H1 (cell line): ENCODE data around the gene AGBL4. TPM values are rescaled to one million over a fixed set of nuclear protein-coding genes. Genes with fewer than 3 reads are reported as not detected.

Experiments
- CTCF ChIA-PET: fragments of 300-600 bp; sonication (Branson Sonifier 250); formaldehyde crosslinking; loops from one replicate; lab custom pipeline; 2021; ENCODE audit not compliant: partially characterized antibody; lab: Charles Lee
- POLR2A ChIA-PET: fragments of 300-600 bp; sonication (Branson Sonifier 250); formaldehyde crosslinking; loops from one replicate; lab custom pipeline; 2021; ENCODE audit warnings: inconsistent platforms; ENCODE audit not compliant: partially characterized antibody; lab: Charles Lee
- DNase-seq, 2 experiments: peaks; one replicate each; pipeline versions ENCODE4 v3.0.0 to v3.0.0-alpha.2; 2010 to 2022; ENCODE audit warnings: low spot score in 2 of 2, low read depth in 1 of 2, mixed read lengths in 1 of 2
- FAIRE-seq: peaks from 2 replicates; lab custom pipeline; 2011; peaks lifted over from hg19 to GRCh38; lab: Jason Lieb, UNC
- H2AFZ ChIP-seq: 2 replicates; pipeline ENCODE4 v1.8.1; 2012; ENCODE audit warnings: low read length, inconsistent platforms
- H2AK5ac ChIP-seq: 2 replicates; pipeline ENCODE4 v1.6.1; 2013; ENCODE audit warnings: low read depth, low read length
- H2BK120ac ChIP-seq: replicated peaks from 2 replicates; pipeline ENCODE3; 2013; ENCODE audit warnings: low read depth, low read length, inconsistent platforms
- H2BK12ac ChIP-seq: 2 replicates; pipeline ENCODE4 v1.6.1; 2013; ENCODE audit warnings: low read depth, low read length
- H2BK15ac ChIP-seq: 2 replicates; pipeline ENCODE4 v1.6.1; 2013; ENCODE audit warnings: low read length
- H2BK20ac ChIP-seq: 2 replicates; pipeline ENCODE4 v1.6.1; 2013; ENCODE audit warnings: low read length
- H2BK5ac ChIP-seq: 2 replicates; pipeline ENCODE4 v1.6.1; 2013; ENCODE audit warnings: low read depth, low read length
- H3K14ac ChIP-seq: 2 replicates; pipeline ENCODE4 v1.6.1; 2013; ENCODE audit warnings: inconsistent platforms; ENCODE audit not compliant: insufficient read length
- H3K18ac ChIP-seq: 2 replicates; pipeline ENCODE4 v1.6.1; 2013; ENCODE audit warnings: low read length; ENCODE audit errors: extremely low read depth
- H3K23ac ChIP-seq: 2 replicates; pipeline ENCODE4 v1.6.1; 2013; ENCODE audit warnings: inconsistent platforms; ENCODE audit not compliant: insufficient read length
- H3K23me2 ChIP-seq: 2 replicates; pipeline ENCODE4 v1.6.1; 2013; ENCODE audit warnings: low read depth, low read length
- H3K27ac ChIP-seq: 2 replicates; pipeline ENCODE4 v1.6.1; 2011; ENCODE audit warnings: low read depth, low read length, inconsistent platforms
- H3K27me3 ChIP-seq, 4 experiments: replicated peaks in 1 of 4; 1 replicate in 1 of 4; 2 replicates in 3 of 4; pipeline versions ENCODE4 v1.6.1 to v1.8.1; 2011 to 2013; ENCODE audit warnings: low read length in 3 of 4, mild to moderate bottlenecking in 3 of 4, inconsistent platforms in 2 of 4, mixed read lengths in 2 of 4, moderate library complexity in 1 of 4; ENCODE audit not compliant: control insufficient read depth in 3 of 4, insufficient read depth in 3 of 4; ENCODE audit errors: extremely low read depth in 1 of 4
- H3K36me3 ChIP-seq, 4 experiments: 2 replicates each; pipeline versions ENCODE4 v1.6.1 to v1.8.1; 2011 to 2013; ENCODE audit warnings: mild to moderate bottlenecking in 4 of 4, low read length in 3 of 4, moderate library complexity in 2 of 4, control low read depth in 1 of 4, inconsistent platforms in 1 of 4; ENCODE audit not compliant: insufficient read depth in 4 of 4, control insufficient read depth in 2 of 4
- H3K4ac ChIP-seq: replicated peaks from 2 replicates; pipeline ENCODE3; 2013; ENCODE audit warnings: low read length, low read depth, mixed read lengths, inconsistent platforms; ENCODE audit not compliant: insufficient read length
- H3K4me1 ChIP-seq, 4 experiments: replicated peaks in 1 of 4; 1 replicate in 1 of 4; 2 replicates in 3 of 4; pipeline versions ENCODE4 v1.6.1 to v1.8.1; 2011 to 2013; ENCODE audit warnings: low read length in 3 of 4, inconsistent platforms in 2 of 4, mixed read lengths in 1 of 4; ENCODE audit not compliant: insufficient read depth in 4 of 4, control insufficient read depth in 3 of 4
- H3K4me2 ChIP-seq, 2 experiments: 2 replicates each; pipeline versions ENCODE4 v1.6.1 to v1.8.1; 2011 to 2013; ENCODE audit warnings: low read depth in 2 of 2, low read length in 2 of 2, control low read depth in 1 of 2, inconsistent platforms in 1 of 2, mild to moderate bottlenecking in 1 of 2; ENCODE audit not compliant: insufficient read depth in 1 of 2
- H3K4me3 ChIP-seq, 4 experiments: fragments of 200-600, 300-600 bp in 1 of 4; sonication (generic), shearing (Covaris generic), sonication (Bioruptor Twin) in 1 of 4; 2 replicates each; pipeline versions ENCODE4 v1.5.1 to v1.8.1; 2011 to 2016; ENCODE audit warnings: low read length in 4 of 4, low read depth in 3 of 4, control low read depth in 2 of 4, inconsistent platforms in 2 of 4, mild to moderate bottlenecking in 2 of 4, mixed read lengths in 1 of 4, moderate library complexity in 1 of 4; ENCODE audit not compliant: insufficient read depth in 2 of 4; ENCODE audit errors: extremely low read depth in 1 of 4
- H3K56ac ChIP-seq: replicated peaks from 2 replicates; pipeline ENCODE3; 2013; ENCODE audit warnings: low read depth, mild to moderate bottlenecking, mixed read lengths, low read length, inconsistent platforms; ENCODE audit not compliant: insufficient read length
- H3K79me1 ChIP-seq: 2 replicates; pipeline ENCODE4 v1.6.1; 2013; ENCODE audit warnings: low read depth, low read length, control low read depth
- H3K79me2 ChIP-seq, 2 experiments: 2 replicates each; pipeline versions ENCODE4 v1.6.1 to v1.8.1; 2012 to 2013; ENCODE audit warnings: low read length in 2 of 2, mild to moderate bottlenecking in 2 of 2, inconsistent platforms in 1 of 2; ENCODE audit not compliant: insufficient read depth in 2 of 2, control insufficient read depth in 1 of 2
- H3K9ac ChIP-seq, 4 experiments: replicated peaks in 1 of 4; 1 replicate in 1 of 4; 2 replicates in 3 of 4; pipeline versions ENCODE4 v1.6.1 to v1.8.1; 2011 to 2013; ENCODE audit warnings: low read depth in 3 of 4, low read length in 3 of 4, control low read depth in 2 of 4, mild to moderate bottlenecking in 2 of 4, moderate library complexity in 2 of 4, inconsistent platforms in 1 of 4; ENCODE audit errors: extremely low read depth in 1 of 4
- H3K9me3 ChIP-seq, 2 experiments: 2 replicates each; pipeline versions ENCODE4 v1.6.1 to v1.8.1; 2012 to 2013; ENCODE audit warnings: mild to moderate bottlenecking in 2 of 2, moderate library complexity in 2 of 2, control low read depth in 1 of 2, inconsistent platforms in 1 of 2, low read depth in 1 of 2, low read length in 1 of 2, mixed read lengths in 1 of 2; ENCODE audit not compliant: insufficient read depth in 2 of 2
- H4K20me1 ChIP-seq, 2 experiments: replicated peaks in 1 of 2; 2 replicates each; pipeline versions ENCODE3 to v1.8.1; 2011 to 2013; ENCODE audit warnings: inconsistent platforms in 2 of 2, low read length in 2 of 2, mild to moderate bottlenecking in 1 of 2; ENCODE audit not compliant: insufficient read depth in 2 of 2, control insufficient read depth in 1 of 2
- H4K5ac ChIP-seq: 2 replicates; pipeline ENCODE4 v1.6.1; 2013; ENCODE audit warnings: low read length, low read depth, mixed read lengths, inconsistent platforms; ENCODE audit not compliant: insufficient read length
- H4K8ac ChIP-seq: 2 replicates; pipeline ENCODE4 v1.8.0; 2013; ENCODE audit warnings: mild to moderate bottlenecking, moderate library complexity, low read length, inconsistent platforms; ENCODE audit not compliant: insufficient read depth; ENCODE audit errors: extremely low read depth
- H4K91ac ChIP-seq: replicated peaks from 2 replicates; pipeline ENCODE3; 2013; ENCODE audit warnings: low read length, mixed read lengths, inconsistent platforms; ENCODE audit not compliant: insufficient read length
- BCL11A ChIP-seq, 2 experiments: IDR thresholded peaks; one replicate each; pipeline ENCODE4 v1.6.1; 2011; ENCODE audit warnings: low read depth in 2 of 2, low read length in 2 of 2, mild to moderate bottlenecking in 2 of 2
- CTBP2 ChIP-seq: IDR thresholded peaks from 2 replicates; pipeline ENCODE4 v1.7.0; 2011; ENCODE audit warnings: borderline replicate concordance, mild to moderate bottlenecking, moderate library complexity, mixed read lengths, low read length; ENCODE audit not compliant: insufficient read depth, insufficient read length
- KDM1A ChIP-seq: fragments of 200-600, 300-600 bp; sonication (generic); IDR thresholded peaks from 2 replicates; pipeline ENCODE4 v1.7.1; 2016; ENCODE audit warnings: mild to moderate bottlenecking, low read length, borderline replicate concordance
- POLR2AphosphoS5 ChIP-seq: IDR thresholded peaks from 2 replicates; pipeline ENCODE4 v1.6.1; 2011; ENCODE audit warnings: low read depth, low read length
- RNF2 ChIP-seq: fragments of 200-900, 300-1000 bp; sonication (generic); IDR thresholded peaks from 2 replicates; pipeline ENCODE4 v1.7.1; 2016; ENCODE audit warnings: borderline replicate concordance, low read depth, mild to moderate bottlenecking, antibody characterized with exemption, low read length; ENCODE audit not compliant: poor library complexity, severe bottlenecking; ENCODE audit errors: missing control alignments
- SAP30 ChIP-seq: fragments of 300-600 bp; sonication (generic); IDR thresholded peaks from 2 replicates; pipeline ENCODE4 v1.7.1; 2012; ENCODE audit warnings: low read length, moderate library complexity, mild to moderate bottlenecking, inconsistent platforms; ENCODE audit not compliant: insufficient read depth, insufficient replicate concordance
- SIN3A ChIP-seq, 2 experiments: IDR thresholded peaks in 1 of 2; conservative IDR thresholded peaks in 1 of 2; 2 replicates each; pipeline ENCODE4 v1.6.1; 2011 to 2012; ENCODE audit warnings: low read length in 2 of 2, improper control_type of control experiment in 1 of 2, low read depth in 1 of 2, mild to moderate bottlenecking in 1 of 2
- TAF7 ChIP-seq: optimal IDR thresholded peaks from 2 replicates; pipeline ENCODE3; 2011; ENCODE audit warnings: low read depth, mild to moderate bottlenecking, inconsistent platforms, low read length, moderate library complexity, borderline replicate concordance
- TBP ChIP-seq: IDR thresholded peaks from 2 replicates; pipeline ENCODE4 v1.6.1; 2011; ENCODE audit warnings: low read depth, low read length, improper control_type of control experiment
- WGBS, 2 experiments: shearing (Covaris generic) in 1 of 2; methylation state at CpG; one replicate each; pipeline versions ENCODE4 v1.1.6 to v1.1.7; 2013 to 2015; ENCODE audit warnings: low lambda C conversion rate in 2 of 2, mixed read lengths in 2 of 2, inconsistent platforms in 1 of 2, low coverage in 1 of 2, missing lambda C conversion rate in 1 of 2; ENCODE audit not compliant: insufficient replicate concordance in 2 of 2, insufficient coverage in 1 of 2, insufficient read length in 1 of 2; ENCODE audit errors: extremely low coverage in 1 of 2, missing lambda C conversion rate in 1 of 2; 5-methylcytosine and 5-hydroxymethylcytosine counted together
- polyA plus RNA-seq, 7 experiments: library from polyadenylated mRNA; depleted of rRNA in 3 of 7; stranded (reverse) in 5 of 7; unstranded in 2 of 7; fragments of >200 nt in 5 of 7; fragments of 200-250 nt in 2 of 7; gene quantifications; 1 replicate in 5 of 7; 2 replicates in 1 of 7; 4 replicates in 1 of 7; pipeline versions ENCODE4 v1.2.1 to v1.2.3, GENCODE V29; 2011 to 2013; ENCODE audit warnings: missing spikeins in 2 of 7, mixed read lengths in 2 of 7
- total RNA-seq: library from RNA; stranded (reverse); fragmentation: NEBNext Ultra II Directional; extraction: Animal tissue kit (Norgen Biotek cat#: 25700); gene quantifications from 2 replicates; pipeline ENCODE4 v1.2.1, GENCODE V29; 2021

Gene AGBL4
- total and polyA plus RNA-seq, 2 of the 8 experiments (the other 6 are each of a cell fraction or from before 2014, with no cell fraction given), result 0.41 to 0.45 TPM

DNA sequence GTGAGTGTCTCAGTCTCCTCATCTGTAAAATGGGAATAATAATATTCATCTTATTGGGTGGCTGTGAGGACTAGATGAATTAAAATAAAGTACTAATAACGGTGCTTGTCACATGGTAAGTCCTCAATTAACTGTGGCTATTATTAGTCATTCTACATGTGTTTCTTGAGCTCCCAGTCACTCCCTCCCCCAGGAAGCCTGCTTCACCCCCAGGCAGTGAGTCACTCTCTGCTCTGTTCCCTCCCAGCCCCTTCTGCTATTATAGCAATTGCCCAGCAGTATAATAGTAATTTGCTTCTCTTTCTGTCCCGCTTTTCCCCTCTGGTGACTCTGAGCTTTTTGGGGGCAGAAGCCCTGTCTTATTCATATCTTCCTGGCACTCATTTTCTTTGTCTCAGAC lies 1349.1 kb downstream of the AGBL4 start:
- H3K4me3 ChIP-seq, result no peak overlapping the region
- ChIA-PET CTCF (interaction anchor here (0.6 to 12.3 kb wide), 20 partner anchors 8 to 1660 kb away, joined by 3 to 225 read pairs (median 6); no protein-coding TSS in a partner anchor), POLR2A (interaction anchor here (1.7 kb wide), 1 partner anchor 25 kb away, joined by 4 read pairs; no protein-coding TSS in a partner anchor)

More for the DNA sequence above, 1349.1 kb downstream of the AGBL4 start:
- no peaks in the 10 kb centered on the region for H4K20me1 ChIP-seq
- H2AK5ac ChIP-seq, result no peak overlapping the region
- TF ChIP-seq SAP30 (no peak), RNF2 (no peak), TBP (no peak), SIN3A (conservative IDR thresholded peaks at IDR 0.05 in 1 of 2, IDR thresholded peaks at IDR 0.05 in 1 of 2; ENCODE audit: low read depth in 1 of 2, low read length in 2 of 2) (no peak), KDM1A (no peak), POLR2AphosphoS5 (no peak), TAF7 (no peak), CTBP2 (no peak), BCL11A (IDR thresholded peaks at IDR 0.05; ENCODE audit: low read depth in 2 of 2, low read length in 2 of 2) (no peak)
- H2BK20ac ChIP-seq, result no peak overlapping the region
- H3K79me2 ChIP-seq, result no peaks in the 10 kb centered on the region
- H3K9me3 ChIP-seq, result no peaks in the 10 kb centered on the region
- no peak overlapping the region for H3K23ac ChIP-seq
- no peaks in the 10 kb centered on the region for H3K23me2 ChIP-seq
- H4K8ac ChIP-seq, result no peak overlapping the region
- H3K36me3 ChIP-seq, result no peaks in the 10 kb centered on the region
- no peak overlapping the region for H2BK120ac ChIP-seq
- no peaks in the 10 kb centered on the region for H3K79me1 ChIP-seq
- no peak overlapping the region for H2AFZ ChIP-seq
- H3K4ac ChIP-seq, result no peak overlapping the region
- H4K91ac ChIP-seq, result no peak overlapping the region
- H2BK5ac ChIP-seq, result no peak overlapping the region
- no peak overlapping the region for H3K56ac ChIP-seq
- H3K9ac ChIP-seq, result no peak overlapping the region
- H3K27me3 ChIP-seq, result peaks cover 0 to 2% (median 0%) of the 10 kb centered on the region in 4 experiments; a peak in 1 of 7 replicates
- H3K4me1 ChIP-seq, result peaks cover 0 to 5% (median 2%) of the 10 kb centered on the region in 4 experiments; a peak in 3 of 7 replicates
- H4K5ac ChIP-seq, result no peak overlapping the region
- no peak overlapping the region for H2BK15ac ChIP-seq
- H3K14ac ChIP-seq, result no peak overlapping the region
- no peak overlapping the region for H3K18ac ChIP-seq
- WGBS, 2 experiments, result 88% methylated on average over 2 of the region's 2 CpGs; no CpG with 5 or more reads in 1 of the 2 experiments
- DNase-seq (no peak), FAIRE-seq (no peak)
- H3K4me2 ChIP-seq, result no peak overlapping the region
- no peak overlapping the region for H2BK12ac ChIP-seq
- no peak overlapping the region for H3K27ac ChIP-seq
